WTC11 (cell line): ENCODE data around the gene SND1. TPM values are rescaled to one million over a fixed set of nuclear protein-coding genes. Genes with fewer than 3 reads are reported as not detected.

Experiments
- ATAC-seq: fragments of 200-7000 bp; cut with Tn5 transposase; 2 replicates; pipeline ENCODE4 v1.10.0; 2021; ENCODE audit warnings: mild to moderate bottlenecking, moderate library complexity
- CTCF ChIA-PET: fragments of 300-600 bp; sonication (Branson Sonifier 250); formaldehyde crosslinking; loops from one replicate; lab custom pipeline; 2021; ENCODE audit warnings: antibody characterized with exemption; lab: Charles Lee
- POLR2A ChIA-PET: fragments of 350-600 bp; sonication (Branson Sonifier 250); formaldehyde crosslinking; loops from one replicate; lab custom pipeline; 2021; ENCODE audit warnings: antibody characterized with exemption; lab: Charles Lee
- DNase-seq: peaks from one replicate; pipeline ENCODE4 v3.0.0; 2021; ENCODE audit warnings: low spot score
- H3K27ac Mint-ChIP-seq: 2 replicates; pipeline ENCODE4 v1.8.0; 2021; ENCODE audit warnings: mixed read lengths
- H3K27me3 Mint-ChIP-seq: 2 replicates; pipeline ENCODE4 v1.8.0; 2021; ENCODE audit warnings: low read depth, mild to moderate bottlenecking, moderate library complexity, mixed read lengths
- H3K36me3 Mint-ChIP-seq: 2 replicates; pipeline ENCODE4 v1.8.0; 2021; ENCODE audit warnings: mixed read lengths
- H3K4me1 Mint-ChIP-seq: 2 replicates; pipeline ENCODE4 v1.8.0; 2022; ENCODE audit warnings: mixed read lengths
- H3K4me3 Mint-ChIP-seq: 2 replicates; pipeline ENCODE4 v1.8.0; 2021; ENCODE audit warnings: mild to moderate bottlenecking, moderate library complexity, mixed read lengths
- H3K9me3 Mint-ChIP-seq: 2 replicates; pipeline ENCODE4 v1.8.0; 2021; ENCODE audit warnings: mixed read lengths
- CBFB ChIP-seq: sonication (generic); formaldehyde crosslinking; IDR thresholded peaks from 2 replicates; pipeline ENCODE4 v1.8.1; 2022; ENCODE audit warnings: mild to moderate bottlenecking, low read depth, missing genetic modification reagents
- EMX1 ChIP-seq: fragments of 250-450 bp; sonication (Bioruptor Pico); IDR thresholded peaks from 2 replicates; pipeline ENCODE4 v1.8.0; 2021; ENCODE audit warnings: mild to moderate bottlenecking
- ESRRA ChIP-seq: sonication (generic); formaldehyde crosslinking; IDR thresholded peaks from 2 replicates; pipeline ENCODE4 v1.8.1; 2022; ENCODE audit warnings: mild to moderate bottlenecking, missing genetic modification reagents, borderline replicate concordance
- FOXK1 ChIP-seq: sonication (generic); formaldehyde crosslinking; IDR thresholded peaks from 2 replicates; pipeline ENCODE4 v1.8.0; 2022; ENCODE audit warnings: mild to moderate bottlenecking, moderate library complexity, missing genetic modification reagents
- IRF2 ChIP-seq: sonication (generic); formaldehyde crosslinking; IDR thresholded peaks from 2 replicates; pipeline ENCODE4 v1.8.0; 2022; ENCODE audit warnings: low read depth, missing genetic modification reagents, borderline replicate concordance
- JAZF1 ChIP-seq: fragments of 250-450 bp; sonication (Bioruptor Pico); IDR thresholded peaks from 2 replicates; pipeline ENCODE4 v1.9.0; 2021; ENCODE audit warnings: moderate library complexity, mild to moderate bottlenecking, inconsistent platforms
- SMAD3 ChIP-seq: sonication (generic); formaldehyde crosslinking; IDR thresholded peaks from 2 replicates; pipeline ENCODE4 v1.8.0; 2022; ENCODE audit warnings: missing genetic modification reagents, mild to moderate bottlenecking, borderline replicate concordance
- TCF7 ChIP-seq: sonication (generic); formaldehyde crosslinking; IDR thresholded peaks from 2 replicates; pipeline ENCODE4 v1.8.0; 2022; ENCODE audit warnings: mild to moderate bottlenecking, low read depth, missing genetic modification reagents, moderate library complexity
- TP53 ChIP-seq: sonication (generic); formaldehyde crosslinking; IDR thresholded peaks from 2 replicates; pipeline ENCODE4 v1.8.1; 2023; ENCODE audit warnings: mild to moderate bottlenecking, missing genetic modification reagents
- ZBTB21 ChIP-seq: sonication (generic); formaldehyde crosslinking; IDR thresholded peaks from 2 replicates; pipeline ENCODE4 v1.8.1; 2023; ENCODE audit warnings: mild to moderate bottlenecking, missing genetic modification reagents, borderline replicate concordance
- ZNF232 ChIP-seq: sonication (generic); formaldehyde crosslinking; IDR thresholded peaks from 2 replicates; pipeline ENCODE4 v1.8.0; 2022; ENCODE audit warnings: mild to moderate bottlenecking, missing genetic modification reagents
- total RNA-seq: library from RNA; stranded (reverse); gene quantifications from 3 replicates; pipeline ENCODE4 v1.2.3, GENCODE V29; 2021
- TF ChIP-seq, protein P1 (sequence below): fragments of 250-450 bp; sonication (Bioruptor Pico); IDR thresholded peaks from 2 replicates; pipeline ENCODE4 v2.1.2; 2022; ENCODE audit warnings: mild to moderate bottlenecking, moderate library complexity
- TF ChIP-seq, protein P2 (sequence below): sonication (generic); formaldehyde crosslinking; IDR thresholded peaks from 2 replicates; pipeline ENCODE4 v1.8.1; 2023; ENCODE audit warnings: mild to moderate bottlenecking, missing genetic modification reagents
- TF ChIP-seq, protein P3 (sequence below): fragments of 250-450 bp; sonication (Bioruptor Pico); IDR thresholded peaks from 2 replicates; pipeline ENCODE4 v1.8.0; 2021; ENCODE audit warnings: mild to moderate bottlenecking
- TF ChIP-seq, protein P4 (sequence below): sonication (generic); formaldehyde crosslinking; IDR thresholded peaks from 2 replicates; pipeline ENCODE4 v1.8.1; 2023; ENCODE audit warnings: mild to moderate bottlenecking, missing genetic modification reagents, moderate library complexity
- TF ChIP-seq, protein P5 (sequence below): fragments of 250-450 bp; sonication (Bioruptor Pico); conservative IDR thresholded peaks from 2 replicates; pipeline ENCODE4 v1.9.0; 2021; ENCODE audit warnings: mild to moderate bottlenecking
- TF ChIP-seq, protein P6 (sequence below): sonication (generic); formaldehyde crosslinking; conservative IDR thresholded peaks from 2 replicates; pipeline ENCODE4 v1.8.1; 2023; ENCODE audit warnings: mild to moderate bottlenecking, low read depth, missing genetic modification reagents, moderate library complexity
- TF ChIP-seq, protein P7 (sequence below): fragments of 250-450 bp; sonication (Bioruptor Pico); IDR thresholded peaks from 2 replicates; pipeline ENCODE4 v1.9.0; 2021; ENCODE audit warnings: mild to moderate bottlenecking
- TF ChIP-seq, protein P8 (sequence below): sonication (generic); formaldehyde crosslinking; IDR thresholded peaks from 2 replicates; pipeline ENCODE4 v1.8.1; 2022; ENCODE audit warnings: low read depth, missing genetic modification reagents, borderline replicate concordance

SND1 gene
- total RNA-seq, 1 experiment from 2014 or later = 261 TPM

DNA sequence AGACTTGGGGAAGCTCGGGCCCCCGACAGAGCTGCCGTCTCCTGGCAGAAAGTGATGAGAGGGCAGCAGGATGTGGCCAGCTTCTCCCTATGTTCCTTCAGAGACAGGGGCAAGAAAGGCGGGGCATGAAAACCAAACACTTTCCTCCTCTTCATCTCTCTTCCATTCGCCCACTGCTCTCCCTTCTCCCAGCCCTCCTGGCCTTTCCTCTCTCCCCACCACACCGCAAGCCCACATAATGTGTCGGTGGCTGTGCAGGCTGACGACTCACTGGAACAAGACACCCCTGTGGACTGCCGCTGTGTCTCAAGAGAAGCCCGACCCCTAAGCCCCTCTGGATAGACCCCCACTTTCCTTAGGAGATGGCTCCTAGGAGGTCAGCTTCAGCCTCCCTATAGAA, 438.5 kb downstream of the SND1 start (continued):
- TF ChIP-seq, protein P1, sequence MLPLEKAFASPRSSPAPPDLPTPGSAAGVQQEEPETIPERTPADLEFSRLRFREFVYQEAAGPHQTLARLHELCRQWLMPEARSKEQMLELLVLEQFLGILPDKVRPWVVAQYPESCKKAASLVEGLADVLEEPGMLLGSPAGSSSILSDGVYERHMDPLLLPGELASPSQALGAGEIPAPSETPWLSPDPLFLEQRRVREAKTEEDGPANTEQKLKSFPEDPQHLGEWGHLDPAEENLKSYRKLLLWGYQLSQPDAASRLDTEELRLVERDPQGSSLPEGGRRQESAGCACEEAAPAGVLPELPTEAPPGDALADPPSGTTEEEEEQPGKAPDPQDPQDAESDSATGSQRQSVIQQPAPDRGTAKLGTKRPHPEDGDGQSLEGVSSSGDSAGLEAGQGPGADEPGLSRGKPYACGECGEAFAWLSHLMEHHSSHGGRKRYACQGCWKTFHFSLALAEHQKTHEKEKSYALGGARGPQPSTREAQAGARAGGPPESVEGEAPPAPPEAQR (CRISPR knock-in tag) = no peak
- TF ChIP-seq, protein P2, sequence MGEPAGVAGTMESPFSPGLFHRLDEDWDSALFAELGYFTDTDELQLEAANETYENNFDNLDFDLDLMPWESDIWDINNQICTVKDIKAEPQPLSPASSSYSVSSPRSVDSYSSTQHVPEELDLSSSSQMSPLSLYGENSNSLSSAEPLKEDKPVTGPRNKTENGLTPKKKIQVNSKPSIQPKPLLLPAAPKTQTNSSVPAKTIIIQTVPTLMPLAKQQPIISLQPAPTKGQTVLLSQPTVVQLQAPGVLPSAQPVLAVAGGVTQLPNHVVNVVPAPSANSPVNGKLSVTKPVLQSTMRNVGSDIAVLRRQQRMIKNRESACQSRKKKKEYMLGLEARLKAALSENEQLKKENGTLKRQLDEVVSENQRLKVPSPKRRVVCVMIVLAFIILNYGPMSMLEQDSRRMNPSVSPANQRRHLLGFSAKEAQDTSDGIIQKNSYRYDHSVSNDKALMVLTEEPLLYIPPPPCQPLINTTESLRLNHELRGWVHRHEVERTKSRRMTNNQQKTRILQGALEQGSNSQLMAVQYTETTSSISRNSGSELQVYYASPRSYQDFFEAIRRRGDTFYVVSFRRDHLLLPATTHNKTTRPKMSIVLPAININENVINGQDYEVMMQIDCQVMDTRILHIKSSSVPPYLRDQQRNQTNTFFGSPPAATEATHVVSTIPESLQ (CRISPR knock-in tag) = no peak

DNA sequence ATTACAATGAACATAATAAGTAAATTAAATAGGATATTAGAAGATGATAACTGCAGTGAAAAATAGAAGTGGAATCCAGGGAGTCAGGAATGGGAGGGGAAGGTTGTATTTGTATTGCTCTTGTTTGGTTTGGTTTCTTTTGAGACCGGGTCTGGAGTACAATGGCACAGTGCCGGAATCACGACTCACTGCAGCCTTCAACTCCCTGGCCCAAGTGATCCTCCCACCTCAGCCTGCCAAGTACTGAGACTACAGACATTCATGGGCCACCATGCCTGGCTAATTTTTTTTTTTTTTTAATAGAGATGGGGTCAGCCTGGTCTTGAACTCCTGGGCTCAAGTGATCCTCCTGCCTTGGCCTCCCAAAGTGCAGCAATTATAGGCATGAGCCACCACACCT, 439.1 kb downstream of the SND1 start:
- no peak overlapping the region for H3K27ac Mint-ChIP-seq
- peaks cover 23% of the 10 kb centered on the region for H3K36me3 Mint-ChIP-seq
- POLR2A ChIA-PET = no interaction called here

More for the DNA sequence above, 439.1 kb downstream of the SND1 start:
- CTCF ChIA-PET = no interaction called here
- no peak overlapping the region for H3K4me3 Mint-ChIP-seq
- TF ChIP-seq, protein P3, sequence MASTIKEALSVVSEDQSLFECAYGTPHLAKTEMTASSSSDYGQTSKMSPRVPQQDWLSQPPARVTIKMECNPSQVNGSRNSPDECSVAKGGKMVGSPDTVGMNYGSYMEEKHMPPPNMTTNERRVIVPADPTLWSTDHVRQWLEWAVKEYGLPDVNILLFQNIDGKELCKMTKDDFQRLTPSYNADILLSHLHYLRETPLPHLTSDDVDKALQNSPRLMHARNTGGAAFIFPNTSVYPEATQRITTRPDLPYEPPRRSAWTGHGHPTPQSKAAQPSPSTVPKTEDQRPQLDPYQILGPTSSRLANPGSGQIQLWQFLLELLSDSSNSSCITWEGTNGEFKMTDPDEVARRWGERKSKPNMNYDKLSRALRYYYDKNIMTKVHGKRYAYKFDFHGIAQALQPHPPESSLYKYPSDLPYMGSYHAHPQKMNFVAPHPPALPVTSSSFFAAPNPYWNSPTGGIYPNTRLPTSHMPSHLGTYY (CRISPR knock-in tag) = no peak
- TF ChIP-seq, protein P4, sequence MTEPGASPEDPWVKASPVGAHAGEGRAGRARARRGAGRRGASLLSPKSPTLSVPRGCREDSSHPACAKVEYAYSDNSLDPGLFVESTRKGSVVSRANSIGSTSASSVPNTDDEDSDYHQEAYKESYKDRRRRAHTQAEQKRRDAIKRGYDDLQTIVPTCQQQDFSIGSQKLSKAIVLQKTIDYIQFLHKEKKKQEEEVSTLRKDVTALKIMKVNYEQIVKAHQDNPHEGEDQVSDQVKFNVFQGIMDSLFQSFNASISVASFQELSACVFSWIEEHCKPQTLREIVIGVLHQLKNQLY (CRISPR knock-in tag) = no peak
- TF ChIP-seq IRF2 (CRISPR knock-in tag) (no peak), ZNF232 (CRISPR knock-in tag) (no peak), CBFB (no peak), FOXK1 (CRISPR knock-in tag) (no peak), ESRRA (no peak), ZBTB21 (CRISPR knock-in tag) (no peak), TP53 (CRISPR knock-in tag) (no peak), TCF7 (CRISPR knock-in tag) (no peak), EMX1 (CRISPR knock-in tag) (no peak), JAZF1 (CRISPR knock-in tag) (no peak), SMAD3 (CRISPR knock-in tag) (no peak)
- TF ChIP-seq, protein P5, sequence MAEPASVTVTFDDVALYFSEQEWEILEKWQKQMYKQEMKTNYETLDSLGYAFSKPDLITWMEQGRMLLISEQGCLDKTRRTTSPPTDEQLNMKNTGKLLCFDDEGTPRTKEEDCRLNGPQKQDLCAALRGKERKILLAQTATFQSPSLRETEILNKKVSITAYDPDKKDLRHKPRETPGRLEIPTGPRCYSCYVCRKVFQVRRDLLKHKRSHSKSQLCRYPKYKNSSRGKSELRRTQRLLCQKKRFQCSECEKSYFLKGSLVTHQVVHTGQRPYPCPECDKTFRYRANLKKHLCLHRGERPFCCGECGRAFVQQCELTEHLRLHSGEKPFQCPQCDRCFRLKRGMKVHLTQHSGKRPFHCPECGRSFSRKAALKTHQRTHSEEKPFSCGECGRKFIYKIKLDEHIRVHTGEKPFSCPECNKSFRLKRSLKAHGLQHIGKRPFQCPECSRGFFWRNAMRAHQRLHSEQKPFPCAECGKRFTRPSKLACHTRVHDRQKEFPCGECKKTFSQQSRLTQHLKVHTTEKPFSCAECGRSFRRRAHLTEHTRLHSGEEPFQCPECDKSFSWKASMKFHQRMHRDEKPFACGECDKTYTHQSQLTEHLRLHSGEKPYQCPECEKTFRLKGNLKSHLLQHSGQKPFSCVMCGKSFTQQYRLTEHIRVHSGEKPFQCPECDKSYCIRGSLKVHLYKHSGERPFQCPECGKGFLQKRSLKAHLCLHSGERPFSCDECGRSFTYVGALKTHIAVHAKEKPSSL (CRISPR knock-in tag) = no peak
- TF ChIP-seq, protein P6, sequence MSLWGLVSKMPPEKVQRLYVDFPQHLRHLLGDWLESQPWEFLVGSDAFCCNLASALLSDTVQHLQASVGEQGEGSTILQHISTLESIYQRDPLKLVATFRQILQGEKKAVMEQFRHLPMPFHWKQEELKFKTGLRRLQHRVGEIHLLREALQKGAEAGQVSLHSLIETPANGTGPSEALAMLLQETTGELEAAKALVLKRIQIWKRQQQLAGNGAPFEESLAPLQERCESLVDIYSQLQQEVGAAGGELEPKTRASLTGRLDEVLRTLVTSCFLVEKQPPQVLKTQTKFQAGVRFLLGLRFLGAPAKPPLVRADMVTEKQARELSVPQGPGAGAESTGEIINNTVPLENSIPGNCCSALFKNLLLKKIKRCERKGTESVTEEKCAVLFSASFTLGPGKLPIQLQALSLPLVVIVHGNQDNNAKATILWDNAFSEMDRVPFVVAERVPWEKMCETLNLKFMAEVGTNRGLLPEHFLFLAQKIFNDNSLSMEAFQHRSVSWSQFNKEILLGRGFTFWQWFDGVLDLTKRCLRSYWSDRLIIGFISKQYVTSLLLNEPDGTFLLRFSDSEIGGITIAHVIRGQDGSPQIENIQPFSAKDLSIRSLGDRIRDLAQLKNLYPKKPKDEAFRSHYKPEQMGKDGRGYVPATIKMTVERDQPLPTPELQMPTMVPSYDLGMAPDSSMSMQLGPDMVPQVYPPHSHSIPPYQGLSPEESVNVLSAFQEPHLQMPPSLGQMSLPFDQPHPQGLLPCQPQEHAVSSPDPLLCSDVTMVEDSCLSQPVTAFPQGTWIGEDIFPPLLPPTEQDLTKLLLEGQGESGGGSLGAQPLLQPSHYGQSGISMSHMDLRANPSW (CRISPR knock-in tag) = no peak
- TF ChIP-seq, protein P7, sequence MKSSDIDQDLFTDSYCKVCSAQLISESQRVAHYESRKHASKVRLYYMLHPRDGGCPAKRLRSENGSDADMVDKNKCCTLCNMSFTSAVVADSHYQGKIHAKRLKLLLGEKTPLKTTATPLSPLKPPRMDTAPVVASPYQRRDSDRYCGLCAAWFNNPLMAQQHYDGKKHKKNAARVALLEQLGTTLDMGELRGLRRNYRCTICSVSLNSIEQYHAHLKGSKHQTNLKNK (CRISPR knock-in tag) = no peak
- TF ChIP-seq, protein P8, sequence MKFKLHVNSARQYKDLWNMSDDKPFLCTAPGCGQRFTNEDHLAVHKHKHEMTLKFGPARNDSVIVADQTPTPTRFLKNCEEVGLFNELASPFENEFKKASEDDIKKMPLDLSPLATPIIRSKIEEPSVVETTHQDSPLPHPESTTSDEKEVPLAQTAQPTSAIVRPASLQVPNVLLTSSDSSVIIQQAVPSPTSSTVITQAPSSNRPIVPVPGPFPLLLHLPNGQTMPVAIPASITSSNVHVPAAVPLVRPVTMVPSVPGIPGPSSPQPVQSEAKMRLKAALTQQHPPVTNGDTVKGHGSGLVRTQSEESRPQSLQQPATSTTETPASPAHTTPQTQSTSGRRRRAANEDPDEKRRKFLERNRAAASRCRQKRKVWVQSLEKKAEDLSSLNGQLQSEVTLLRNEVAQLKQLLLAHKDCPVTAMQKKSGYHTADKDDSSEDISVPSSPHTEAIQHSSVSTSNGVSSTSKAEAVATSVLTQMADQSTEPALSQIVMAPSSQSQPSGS (CRISPR knock-in tag) = no peak
- TF ChIP-seq, all 79 proteins: peak for 0
- H3K4me1 Mint-ChIP-seq = no peaks in the 10 kb centered on the region
- ATAC-seq (no peak), DNase-seq (no peak)
- H3K9me3 Mint-ChIP-seq = no peaks in the 10 kb centered on the region
- H3K27me3 Mint-ChIP-seq = no peaks in the 10 kb centered on the region
